Measurements from ENCODE around the gene CECR2.

CECR2 gene

GRCh38 chr22:17369439-17370025, at the start of gene CECR2:
Gene CECR2, plus strand, starts transcription at chr22:17369460. Its CDS starts 324 bp downstream, at chr22:17369784.
- no peak for FAIRE-seq

- FAIRE-seq, result no peak
These were observed 49.7 kb upstream of the CECR2 start for GRCh38 chr22:17319546-17319945.

GRCh38 chr22:17322511-17322910, 46.7 kb upstream of the CECR2 start:
- FAIRE-seq, result no peak

- FAIRE-seq, result no peak
These were observed 37.6 kb upstream of the CECR2 start for GRCh38 chr22:17331690-17332089.

GRCh38 chr22:17332109-17332800, 37.0 kb upstream of the CECR2 start:
- FAIRE-seq, result no peak

- FAIRE-seq, result no peak
These were observed 35.2 kb upstream of the CECR2 start for GRCh38 chr22:17334059-17334458.

GRCh38 chr22:17334983-17335382, 34.3 kb upstream of the CECR2 start:
- FAIRE-seq, result no peak

GRCh38 chr22:17336061-17336460, 33.2 kb upstream of the CECR2 start:
- FAIRE-seq, result no peak

- no peak for FAIRE-seq
These were observed 31.6 kb upstream of the CECR2 start for GRCh38 chr22:17337639-17338038.

- no peak for FAIRE-seq
These were observed 30.1 kb upstream of the CECR2 start for GRCh38 chr22:17339095-17339693.

GRCh38 chr22:17342361-17342760, 26.9 kb upstream of the CECR2 start:
- no peak for FAIRE-seq

GRCh38 chr22:17343766-17344165, 25.5 kb upstream of the CECR2 start:
- FAIRE-seq, result no peak

- no peak for FAIRE-seq
These were observed 22.7 kb upstream of the CECR2 start for GRCh38 chr22:17346578-17346977.

GRCh38 chr22:17347724-17348123, 21.5 kb upstream of the CECR2 start:
- FAIRE-seq, result no peak

- FAIRE-seq, result no peak
These were observed 20.7 kb upstream of the CECR2 start for GRCh38 chr22:17348464-17349103.

GRCh38 chr22:17349172-17349571, 20.1 kb upstream of the CECR2 start:
- FAIRE-seq, result no peak

- FAIRE-seq, result no peak
These were observed 19.0 kb upstream of the CECR2 start for GRCh38 chr22:17350292-17350691.

- no peak for FAIRE-seq
These were observed 16.5 kb upstream of the CECR2 start for GRCh38 chr22:17352798-17353197.

- no peak for FAIRE-seq
These were observed 11.6 kb upstream of the CECR2 start for GRCh38 chr22:17357688-17358087.

GRCh38 chr22:17358415-17358814, 10.8 kb upstream of the CECR2 start:
- FAIRE-seq, result no peak

GRCh38 chr22:17359501-17359900, 9.8 kb upstream of the CECR2 start:
- no peak for FAIRE-seq

- FAIRE-seq, result no peak
These were observed 2.9 kb upstream of the CECR2 start for GRCh38 chr22:17366329-17366728.

GRCh38 chr22:17366830-17367229, 2.4 kb upstream of the CECR2 start:
- FAIRE-seq, result no peak

GRCh38 chr22:17368144-17368543, 1.1 kb upstream of the CECR2 start:
- no peak for FAIRE-seq

All from A204.1 (cell line).